GM06990 (cell line): ENCODE measurements around the gene NETO2.
"Not testable (repeated sequence)": the region's sequence is repeated elsewhere in the genome, so short reads cannot be mapped to it uniquely, and the experiment has no call there.

Source experiments
- DNase-seq: peaks from one replicate; pipeline ENCODE4 v3.0.0-alpha.2; 2011; ENCODE audit not compliant: insufficient read length; ENCODE audit errors: extremely low read depth
- H3K27me3 ChIP-seq: replicated peaks from 2 replicates; pipeline ENCODE4 v1.6.0; 2011; ENCODE audit warnings: low read length; ENCODE audit not compliant: control insufficient read depth, insufficient read depth
- H3K36me3 ChIP-seq: 2 replicates; pipeline ENCODE4 v1.5.1; 2011; ENCODE audit warnings: low read length; ENCODE audit not compliant: control insufficient read depth, insufficient read depth
- H3K4me3 ChIP-seq: replicated peaks from 2 replicates; pipeline ENCODE4 v1.5.1; 2011; ENCODE audit warnings: low read depth, mild to moderate bottlenecking, control low read depth, low read length
- TF ChIP-seq, protein P1 (sequence below): IDR thresholded peaks from 2 replicates; pipeline ENCODE4 v1.5.1; 2011; ENCODE audit warnings: low read length, control low read depth, mild to moderate bottlenecking, inconsistent platforms; ENCODE audit not compliant: insufficient read depth, poor library complexity, severe bottlenecking

The NETO2 gene

DNA sequence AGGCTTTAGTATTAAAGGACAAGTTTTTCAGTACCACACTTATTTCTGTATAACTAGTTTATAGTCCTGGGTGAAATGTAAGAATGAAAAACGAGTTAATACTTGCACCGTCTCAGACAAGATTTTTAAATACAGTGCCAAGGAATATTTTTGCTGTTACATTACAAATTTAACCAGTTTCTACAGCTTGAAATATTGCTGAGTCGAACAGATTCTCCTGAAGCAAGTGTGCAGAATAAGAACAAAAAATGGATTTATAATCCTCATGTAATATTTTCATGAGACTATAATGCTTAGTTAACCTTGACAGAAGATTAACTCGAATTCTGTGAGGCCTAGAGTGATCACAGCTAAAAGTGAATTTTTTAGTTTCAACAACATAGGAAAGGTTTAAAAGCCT is 3.1 kb downstream of the NETO2 start:
- no peak overlapping the region for H3K4me3 ChIP-seq
- TF ChIP-seq, protein P1, sequence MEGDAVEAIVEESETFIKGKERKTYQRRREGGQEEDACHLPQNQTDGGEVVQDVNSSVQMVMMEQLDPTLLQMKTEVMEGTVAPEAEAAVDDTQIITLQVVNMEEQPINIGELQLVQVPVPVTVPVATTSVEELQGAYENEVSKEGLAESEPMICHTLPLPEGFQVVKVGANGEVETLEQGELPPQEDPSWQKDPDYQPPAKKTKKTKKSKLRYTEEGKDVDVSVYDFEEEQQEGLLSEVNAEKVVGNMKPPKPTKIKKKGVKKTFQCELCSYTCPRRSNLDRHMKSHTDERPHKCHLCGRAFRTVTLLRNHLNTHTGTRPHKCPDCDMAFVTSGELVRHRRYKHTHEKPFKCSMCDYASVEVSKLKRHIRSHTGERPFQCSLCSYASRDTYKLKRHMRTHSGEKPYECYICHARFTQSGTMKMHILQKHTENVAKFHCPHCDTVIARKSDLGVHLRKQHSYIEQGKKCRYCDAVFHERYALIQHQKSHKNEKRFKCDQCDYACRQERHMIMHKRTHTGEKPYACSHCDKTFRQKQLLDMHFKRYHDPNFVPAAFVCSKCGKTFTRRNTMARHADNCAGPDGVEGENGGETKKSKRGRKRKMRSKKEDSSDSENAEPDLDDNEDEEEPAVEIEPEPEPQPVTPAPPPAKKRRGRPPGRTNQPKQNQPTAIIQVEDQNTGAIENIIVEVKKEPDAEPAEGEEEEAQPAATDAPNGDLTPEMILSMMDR: no peak

DNA sequence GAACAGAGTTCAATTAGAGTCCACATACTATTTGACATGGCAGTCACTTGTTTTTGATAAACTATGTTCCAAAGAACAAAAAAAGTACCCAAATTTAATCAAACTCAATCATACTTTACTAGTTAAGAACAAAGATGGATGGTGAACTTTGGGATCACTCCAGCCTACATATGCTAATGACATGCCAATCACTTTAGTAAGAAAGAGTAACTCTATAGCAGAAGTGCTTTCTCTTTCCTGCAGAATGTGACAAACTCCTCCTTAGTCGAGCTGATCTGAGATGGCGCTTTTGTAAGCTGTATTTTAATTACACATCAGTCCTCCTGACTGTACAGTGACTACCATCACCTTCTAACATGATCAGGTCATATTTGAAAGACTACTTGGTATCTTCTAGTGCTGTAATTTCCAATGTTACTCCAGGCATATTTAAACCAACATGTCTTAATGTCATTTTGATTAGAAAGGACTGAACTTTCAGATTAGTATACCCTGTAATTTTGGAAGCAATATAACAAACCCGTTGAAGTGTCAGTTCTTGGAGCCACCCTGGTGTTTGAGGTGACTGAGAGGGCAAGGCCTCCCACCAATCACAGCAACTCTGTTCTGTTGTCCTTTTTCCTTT is 4.1 kb downstream of the NETO2 start:
- H3K36me3 ChIP-seq: no peaks in the 10 kb centered on the region
- no peak overlapping the region for H3K4me3 ChIP-seq
- H3K27me3 ChIP-seq: no peaks in the 10 kb centered on the region
- no peak for DNase-seq
- TF ChIP-seq, protein P1: no peak

More for the DNA sequence above, 3.1 kb downstream of the NETO2 start:
- DNase-seq: no peak
- H3K27me3 ChIP-seq: no peaks in the 10 kb centered on the region
- no peaks in the 10 kb centered on the region for H3K36me3 ChIP-seq

DNA sequence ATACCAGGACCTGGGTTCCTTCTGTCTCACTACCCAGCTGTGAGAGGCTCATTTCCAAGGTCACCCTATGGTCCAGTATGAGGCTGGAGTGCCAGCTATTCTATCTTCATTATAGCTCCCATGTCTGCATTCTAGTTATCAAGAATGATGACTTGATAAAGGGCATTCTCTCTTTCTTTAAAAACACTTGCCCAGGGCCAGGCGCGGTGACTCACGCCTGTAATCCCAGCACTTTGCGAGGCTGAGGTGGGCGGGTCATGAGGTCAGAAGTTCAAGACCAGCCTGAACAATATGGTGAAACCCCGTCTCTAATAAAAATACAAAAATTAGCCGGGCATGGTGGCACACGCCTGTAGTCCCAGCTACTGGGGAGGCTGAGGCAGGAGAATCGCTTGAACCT is 5.8 kb downstream of the NETO2 start:
- not testable (repeated sequence) for H3K27me3 ChIP-seq, H3K36me3 ChIP-seq, H3K4me3 ChIP-seq, DNase-seq

DNA sequence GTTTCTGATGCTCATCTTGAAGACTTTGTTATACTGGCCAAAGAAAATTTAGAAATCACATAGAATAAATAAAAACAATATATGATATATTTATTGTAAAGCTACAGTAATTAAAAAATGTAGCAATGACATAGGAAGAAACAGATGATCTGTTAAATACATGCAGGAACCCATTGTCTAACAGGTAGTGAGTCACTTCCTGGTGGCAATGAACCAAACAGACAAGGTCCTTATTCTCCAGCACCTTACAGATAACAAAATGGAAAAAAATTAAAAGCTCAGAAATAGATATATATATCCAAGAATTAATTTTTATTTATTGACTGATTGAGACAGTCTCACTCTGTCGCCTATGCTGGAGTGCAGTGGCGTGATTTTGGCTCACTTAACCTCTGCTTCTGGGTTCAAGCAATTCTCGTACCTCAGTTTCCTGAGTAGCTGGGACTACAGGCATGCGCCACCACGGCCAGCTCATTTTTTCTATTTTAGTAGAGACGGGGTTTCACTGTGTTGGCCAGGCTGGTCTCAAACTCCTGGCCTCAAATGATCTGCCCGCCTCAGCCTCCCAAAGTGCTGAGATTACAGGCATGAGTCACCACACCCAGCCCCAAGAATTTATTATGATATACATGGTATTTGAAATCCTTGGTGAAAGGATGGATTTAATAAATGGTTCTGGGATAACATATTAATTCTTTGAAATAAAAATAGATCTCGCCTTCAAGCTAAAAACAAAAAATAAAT is 7.5 kb downstream of the NETO2 start:
- DNase-seq: no peak

DNA sequence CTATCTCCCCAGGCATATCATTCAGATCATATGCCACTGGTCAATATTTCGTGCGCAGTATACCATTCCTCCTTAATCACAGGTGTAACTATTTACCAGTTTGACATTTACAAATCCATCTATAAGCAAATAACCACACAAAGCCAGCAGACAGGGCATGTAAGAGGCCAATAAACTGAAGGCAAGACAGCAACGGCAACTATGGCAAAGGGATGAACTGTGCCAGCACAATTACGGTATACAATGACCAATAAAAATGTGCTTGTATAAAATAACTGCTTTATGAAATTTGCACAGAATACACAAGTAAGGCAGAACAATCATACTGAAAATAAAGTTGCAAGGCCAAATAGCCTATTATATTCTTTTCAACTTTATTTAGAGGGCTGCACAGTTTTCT is 9.2 kb downstream of the NETO2 start:
- no peak for DNase-seq
- H3K36me3 ChIP-seq: no peaks in the 10 kb centered on the region
- H3K27me3 ChIP-seq: no peaks in the 10 kb centered on the region
- TF ChIP-seq, protein P1: no peak
- H3K4me3 ChIP-seq: no peak overlapping the region

More for the DNA sequence above, 7.5 kb downstream of the NETO2 start:
- Histone ChIP-seq H3K4me3 (no peak overlapping the region), H3K27me3 (no peaks in the 10 kb centered on the region), H3K36me3 (no peaks in the 10 kb centered on the region)
- TF ChIP-seq, protein P1: no peak

DNA sequence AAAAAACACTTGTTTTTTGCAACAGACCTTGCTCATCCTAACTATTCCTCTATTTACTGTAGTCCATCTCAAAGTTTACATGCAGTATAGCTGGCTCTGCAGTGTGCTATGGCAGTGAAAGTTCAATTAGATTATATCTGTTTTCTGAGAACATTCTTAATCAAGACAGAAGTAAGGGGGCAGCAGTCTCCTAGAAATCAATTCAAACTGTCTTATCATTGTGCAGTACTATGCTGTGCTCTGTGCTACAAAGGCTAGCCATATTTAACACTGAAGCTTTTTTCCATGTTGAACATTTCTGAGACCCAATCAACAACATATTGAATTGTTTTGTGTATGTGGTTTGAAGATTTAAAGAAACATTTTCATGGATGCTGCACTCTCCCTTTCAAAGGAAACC is 11.4 kb downstream of the NETO2 start:
- Histone ChIP-seq H3K36me3 (no peaks in the 10 kb centered on the region), H3K4me3 (no peak overlapping the region), H3K27me3 (no peaks in the 10 kb centered on the region)
- no peak for DNase-seq
- TF ChIP-seq, protein P1: no peak
